Measurements from ENCODE around the gene COMMD6. TPM values are rescaled to one million over a fixed set of nuclear protein-coding genes. Genes with fewer than 3 reads are reported as not detected.

COMMD6 gene
- total RNA-seq, 5 donors from 2014 or later (not counting 1 experiment from before 2014, with no cell fraction given): 165 to 218 (median 191) TPM

GRCh38 chr13:75507027-75508001, 30.3 kb downstream of the COMMD6 start:
- no peak overlapping the region for H3K27ac ChIP-seq (ENCODE audit: low read length)
- DNase-seq (no peak), ATAC-seq (replicated peaks in 1 of 4) (no peak)
- WGBS (ENCODE audit: insufficient coverage): 85% methylated on average over 8 of the region's 10 CpGs
- Mint-ChIP-seq H3K27ac (no peak overlapping the region), H3K36me3 (no peaks in the 10 kb centered on the region), H3K9me3 (no peaks in the 10 kb centered on the region), H3K4me1 (no peaks in the 10 kb centered on the region), H3K27me3 (peaks cover 5 to 7% of the 10 kb centered on the region in 2 donors), H3K4me3 (no peak overlapping the region)
- no peaks in the 10 kb centered on the region for H3K9me3 ChIP-seq
- peaks cover 0 to 3% of the 10 kb centered on the region in 2 experiments for H3K27me3 ChIP-seq (replicated peaks in 1 of 2; ENCODE audit: control insufficient read depth in 2 of 2, extremely low read depth in 1 of 2, insufficient read depth in 2 of 2, low read length in 1 of 2)
- POLR2A ChIA-PET: no interaction called here
- no peaks in the 10 kb centered on the region for H3K4me1 ChIP-seq (ENCODE audit: control insufficient read depth in 1 of 2, extremely low read depth in 1 of 2, insufficient read depth in 2 of 2, low read length in 2 of 2)
- H3K4me3 ChIP-seq (ENCODE audit: control insufficient read depth in 1 of 2, extremely low read depth in 1 of 2, low read length in 1 of 2): no peak overlapping the region
- H3K36me3 ChIP-seq (ENCODE audit: control insufficient read depth in 2 of 2, extremely low read depth in 1 of 2, insufficient read depth in 1 of 2, low read length in 1 of 2): no peaks in the 10 kb centered on the region
- CTCF ChIA-PET: no interaction called here

GRCh38 chr13:75506018-75506417, 31.6 kb downstream of the COMMD6 start:
- Mint-ChIP-seq H3K27me3 (peaks cover 3% of the 10 kb centered on the region in 2 donors), H3K27ac (no peak overlapping the region), H3K4me1 (no peaks in the 10 kb centered on the region), H3K36me3 (no peaks in the 10 kb centered on the region), H3K4me3 (no peak overlapping the region), H3K9me3 (no peaks in the 10 kb centered on the region)
- H3K9me3 ChIP-seq: no peaks in the 10 kb centered on the region
- ATAC-seq (replicated peaks in 1 of 4) (no peak), DNase-seq (no peak)
- ChIA-PET CTCF (no interaction called here), POLR2A (no interaction called here)
- H3K27ac ChIP-seq (ENCODE audit: low read length): no peak overlapping the region
- 88% methylated on average over 1 of the region's 1 CpG for WGBS (ENCODE audit: insufficient coverage)
- H3K27me3 ChIP-seq (replicated peaks in 1 of 2; ENCODE audit: control insufficient read depth in 2 of 2, extremely low read depth in 1 of 2, insufficient read depth in 2 of 2, low read length in 1 of 2): peaks cover 0 to 3% of the 10 kb centered on the region in 2 experiments
- no peaks in the 10 kb centered on the region for H3K4me1 ChIP-seq (ENCODE audit: control insufficient read depth in 1 of 2, extremely low read depth in 1 of 2, insufficient read depth in 2 of 2, low read length in 2 of 2)
- no peaks in the 10 kb centered on the region for H3K36me3 ChIP-seq (ENCODE audit: control insufficient read depth in 2 of 2, extremely low read depth in 1 of 2, insufficient read depth in 1 of 2, low read length in 1 of 2)
- H3K4me3 ChIP-seq (ENCODE audit: control insufficient read depth in 1 of 2, extremely low read depth in 1 of 2, low read length in 1 of 2): no peak overlapping the region

GRCh38 chr13:75505327-75505726, 32.3 kb downstream of the COMMD6 start:
- POLR2A ChIA-PET: no interaction called here
- DNase-seq (no peak), ATAC-seq (replicated peaks in 1 of 4) (no peak)
- H3K4me1 ChIP-seq (ENCODE audit: control insufficient read depth in 1 of 2, extremely low read depth in 1 of 2, insufficient read depth in 2 of 2, low read length in 2 of 2): no peaks in the 10 kb centered on the region
- peaks cover 0 to 3% of the 10 kb centered on the region in 2 experiments for H3K27me3 ChIP-seq (replicated peaks in 1 of 2; ENCODE audit: control insufficient read depth in 2 of 2, extremely low read depth in 1 of 2, insufficient read depth in 2 of 2, low read length in 1 of 2)
- Mint-ChIP-seq H3K4me1 (no peaks in the 10 kb centered on the region), H3K27ac (no peak overlapping the region), H3K27me3 (peaks cover under 1 to 1% of the 10 kb centered on the region in 2 donors), H3K36me3 (no peaks in the 10 kb centered on the region), H3K4me3 (no peak overlapping the region), H3K9me3 (no peaks in the 10 kb centered on the region)
- no peak overlapping the region for H3K27ac ChIP-seq (ENCODE audit: low read length)
- H3K4me3 ChIP-seq (ENCODE audit: control insufficient read depth in 1 of 2, extremely low read depth in 1 of 2, low read length in 1 of 2): no peak overlapping the region
- no peaks in the 10 kb centered on the region for H3K36me3 ChIP-seq (ENCODE audit: control insufficient read depth in 2 of 2, extremely low read depth in 1 of 2, insufficient read depth in 1 of 2, low read length in 1 of 2)
- H3K9me3 ChIP-seq: no peaks in the 10 kb centered on the region
- no CpG with 5 or more reads among the region's 3 CpGs for WGBS (ENCODE audit: insufficient coverage)
- CTCF ChIA-PET: no interaction called here

GRCh38 chr13:75495938-75496337, 41.7 kb downstream of the COMMD6 start:
- Histone ChIP-seq H3K4me3 (ENCODE audit: control insufficient read depth in 1 of 2, extremely low read depth in 1 of 2, low read length in 1 of 2) (no peak overlapping the region), H3K27ac (ENCODE audit: low read length) (no peak overlapping the region), H3K9me3 (no peaks in the 10 kb centered on the region), H3K36me3 (ENCODE audit: control insufficient read depth in 2 of 2, extremely low read depth in 1 of 2, insufficient read depth in 1 of 2, low read length in 1 of 2) (no peaks in the 10 kb centered on the region), H3K27me3 (replicated peaks in 1 of 2; ENCODE audit: control insufficient read depth in 2 of 2, extremely low read depth in 1 of 2, insufficient read depth in 2 of 2, low read length in 1 of 2) (peaks cover 0 to 3% of the 10 kb centered on the region in 2 experiments), H3K4me1 (ENCODE audit: control insufficient read depth in 1 of 2, extremely low read depth in 1 of 2, insufficient read depth in 2 of 2, low read length in 2 of 2) (no peaks in the 10 kb centered on the region)
- ATAC-seq (replicated peaks in 1 of 4): no peak
- ChIA-PET CTCF (no interaction called here), POLR2A (no interaction called here)
- Mint-ChIP-seq H3K4me3 (no peak overlapping the region), H3K36me3 (no peaks in the 10 kb centered on the region), H3K4me1 (no peaks in the 10 kb centered on the region), H3K27ac (no peak overlapping the region), H3K27me3 (peaks cover 11 to 22% of the 10 kb centered on the region in 2 donors), H3K9me3 (no peaks in the 10 kb centered on the region)
- no CpG with 5 or more reads among the region's 5 CpGs for WGBS (ENCODE audit: insufficient coverage)
- no peak for DNase-seq

- DNase-seq (no peak), ATAC-seq (replicated peaks in 1 of 4) (no peak)
- H3K27ac ChIP-seq (ENCODE audit: low read length): no peak overlapping the region
- Mint-ChIP-seq H3K9me3 (no peaks in the 10 kb centered on the region), H3K27ac (no peak overlapping the region), H3K27me3 (peaks cover 15 to 25% of the 10 kb centered on the region in 2 donors), H3K4me3 (no peak overlapping the region), H3K4me1 (no peaks in the 10 kb centered on the region), H3K36me3 (no peaks in the 10 kb centered on the region)
- no peaks in the 10 kb centered on the region for H3K4me1 ChIP-seq (ENCODE audit: control insufficient read depth in 1 of 2, extremely low read depth in 1 of 2, insufficient read depth in 2 of 2, low read length in 2 of 2)
- ChIA-PET CTCF (no interaction called here), POLR2A (no interaction called here)
- no peak overlapping the region for H3K4me3 ChIP-seq (ENCODE audit: control insufficient read depth in 1 of 2, extremely low read depth in 1 of 2, low read length in 1 of 2)
- no peaks in the 10 kb centered on the region for H3K9me3 ChIP-seq
- WGBS (ENCODE audit: insufficient coverage): no CpG with 5 or more reads among the region's 1 CpG
- H3K27me3 ChIP-seq (replicated peaks in 1 of 2; ENCODE audit: control insufficient read depth in 2 of 2, extremely low read depth in 1 of 2, insufficient read depth in 2 of 2, low read length in 1 of 2): peaks cover 0 to 4% of the 10 kb centered on the region in 2 experiments
- no peaks in the 10 kb centered on the region for H3K36me3 ChIP-seq (ENCODE audit: control insufficient read depth in 2 of 2, extremely low read depth in 1 of 2, insufficient read depth in 1 of 2, low read length in 1 of 2)
These were observed 43.1 kb downstream of the COMMD6 start for GRCh38 chr13:75494491-75494890.

- H3K9me3 ChIP-seq: no peaks in the 10 kb centered on the region
- H3K27me3 ChIP-seq (replicated peaks in 1 of 2; ENCODE audit: control insufficient read depth in 2 of 2, extremely low read depth in 1 of 2, insufficient read depth in 2 of 2, low read length in 1 of 2): peaks cover 0 to 9% of the 10 kb centered on the region in 2 experiments
- Mint-ChIP-seq H3K9me3 (no peaks in the 10 kb centered on the region), H3K27me3 (peaks cover 11 to 18% of the 10 kb centered on the region in 2 donors), H3K4me1 (no peaks in the 10 kb centered on the region), H3K36me3 (no peaks in the 10 kb centered on the region), H3K4me3 (no peak overlapping the region), H3K27ac (no peak overlapping the region)
- ATAC-seq (replicated peaks in 1 of 4): no peak
- H3K4me3 ChIP-seq (ENCODE audit: control insufficient read depth in 1 of 2, extremely low read depth in 1 of 2, low read length in 1 of 2): no peak overlapping the region
- ChIA-PET POLR2A (no interaction called here), CTCF (no interaction called here)
- DNase-seq: no peak
- H3K36me3 ChIP-seq (ENCODE audit: control insufficient read depth in 2 of 2, extremely low read depth in 1 of 2, insufficient read depth in 1 of 2, low read length in 1 of 2): no peaks in the 10 kb centered on the region
- H3K27ac ChIP-seq (ENCODE audit: low read length): no peak overlapping the region
- no peaks in the 10 kb centered on the region for H3K4me1 ChIP-seq (ENCODE audit: control insufficient read depth in 1 of 2, extremely low read depth in 1 of 2, insufficient read depth in 2 of 2, low read length in 2 of 2)
These were observed 44.5 kb downstream of the COMMD6 start for GRCh38 chr13:75493156-75493555.
